Activated gamma-delta T cell (primary cell): ENCODE measurements around the gene RNU1-2.
"Not testable (repeated sequence)": the region's sequence is repeated elsewhere in the genome, so short reads cannot be mapped to it uniquely, and the experiment has no call there.

Source experiments
- DNase-seq: peaks from one replicate; lab custom pipeline; 2025; lab: John Stamatoyannopoulos, UW

Gene RNU1-2

DNA sequence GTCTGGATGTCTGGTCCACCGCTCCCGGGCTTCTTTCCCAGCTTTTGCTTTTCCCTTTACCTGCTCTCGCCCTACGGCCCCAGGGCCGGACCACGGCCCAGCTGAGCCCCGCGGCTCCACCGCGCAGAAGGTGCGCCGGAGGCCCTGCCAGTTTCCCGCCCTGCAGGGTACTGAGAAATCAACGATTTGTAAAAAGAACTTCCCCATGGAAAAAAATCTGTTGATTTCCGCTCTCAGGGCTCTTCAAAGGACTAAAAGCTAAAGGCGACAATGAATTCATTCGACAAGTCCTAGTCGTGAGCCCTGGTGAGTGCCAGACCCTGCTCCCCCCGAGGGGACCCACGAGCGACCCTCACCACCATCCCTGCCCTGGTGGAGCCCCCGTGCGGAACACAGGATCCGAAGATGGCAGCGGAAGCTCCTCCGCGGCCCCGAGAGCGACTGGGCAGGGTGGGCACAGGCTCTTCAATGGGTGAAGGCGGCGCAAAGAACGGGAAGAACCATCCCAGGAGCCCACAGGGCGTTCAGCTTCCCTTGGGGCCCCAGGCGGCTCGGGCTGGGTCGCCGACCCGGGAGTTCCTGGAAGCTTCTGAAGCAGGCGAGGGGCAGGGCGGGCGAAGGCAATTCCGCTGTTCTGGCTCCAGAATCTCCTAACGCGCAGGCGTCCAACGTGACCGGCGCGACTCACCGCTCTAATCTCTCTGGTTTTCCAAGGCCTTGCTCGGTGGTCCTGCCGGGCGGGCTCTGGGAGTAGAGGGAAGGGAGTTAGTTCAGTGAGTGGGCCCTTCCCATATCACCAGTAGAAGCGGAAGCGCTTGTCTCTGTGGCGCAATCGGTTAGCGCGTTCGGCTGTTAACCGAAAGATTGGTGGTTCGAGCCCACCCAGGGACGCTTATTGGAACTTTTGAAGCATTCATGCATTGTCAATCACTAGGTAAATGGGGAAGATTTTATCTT, 6.6 kb upstream of the RNU1-2 start:
- DNase-seq = peak; percentile 29

DNA sequence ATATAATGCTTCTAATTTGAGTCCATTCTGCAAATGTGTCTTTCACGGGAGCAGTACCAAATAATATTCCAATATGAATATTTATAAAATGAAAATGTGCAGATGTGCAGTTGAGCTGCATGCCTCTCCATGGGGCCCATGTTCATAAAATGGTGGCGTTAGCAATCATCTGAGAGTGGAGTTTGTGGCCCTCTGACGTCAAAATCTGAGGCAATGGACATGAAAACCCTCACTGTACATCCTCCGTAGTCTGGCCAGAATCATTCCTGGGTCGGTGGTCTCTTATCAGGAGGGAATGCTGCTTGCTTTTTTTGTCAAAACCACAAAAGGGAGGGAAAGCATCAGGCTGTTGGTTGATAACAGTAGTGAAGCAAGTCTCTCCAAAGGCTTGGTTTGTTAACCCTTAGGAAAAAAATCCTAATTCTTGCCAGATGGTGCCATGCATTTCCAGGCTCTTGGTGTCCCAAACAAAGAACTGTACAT, 5.2 kb upstream of the RNU1-2 start:
- not testable (repeated sequence) for DNase-seq

DNA sequence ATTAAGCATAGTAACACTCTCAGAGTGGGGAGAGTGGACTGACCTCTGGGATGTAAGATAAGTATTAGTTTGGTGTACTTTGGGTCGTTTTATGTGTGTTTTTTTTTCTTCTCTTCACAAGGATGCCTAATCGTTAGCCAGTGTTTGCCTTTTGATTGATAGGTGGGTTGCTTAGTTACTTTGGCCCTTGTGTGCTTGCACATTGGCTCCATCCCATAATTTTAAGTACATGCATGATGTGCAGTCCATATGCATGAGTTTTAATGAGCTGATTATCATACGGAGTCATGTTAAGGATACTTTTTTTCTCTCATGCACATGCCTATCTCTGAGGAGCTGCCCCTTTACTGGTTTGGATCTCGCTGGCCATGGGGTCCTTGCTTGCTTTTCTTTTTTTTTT, 4.7 kb upstream of the RNU1-2 start:
- not testable (repeated sequence) for DNase-seq

GRCh38 chr1:16892978-16893525, 2.7 kb upstream of the RNU1-2 start:
- DNase-seq = not testable (repeated sequence)

DNA sequence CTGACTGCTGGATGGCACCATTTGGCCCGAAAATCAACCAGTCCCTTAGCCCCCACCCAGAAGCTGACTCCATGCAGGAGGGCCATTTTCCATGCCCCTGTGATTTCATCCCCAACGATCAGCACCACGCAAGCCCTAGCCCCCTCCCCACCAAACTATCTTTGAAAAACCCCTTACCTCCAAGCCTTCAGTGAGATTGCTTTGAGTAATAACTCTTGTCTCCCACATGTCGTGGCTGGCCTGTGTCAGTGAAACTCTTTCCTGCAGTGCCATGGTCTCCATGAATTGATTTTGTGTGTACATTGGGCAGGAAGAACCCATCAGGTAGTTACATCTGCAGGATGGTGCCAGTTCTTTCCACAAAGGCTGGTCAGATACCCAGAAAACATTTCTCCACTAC, 2.0 kb upstream of the RNU1-2 start:
- not testable (repeated sequence) for DNase-seq

- not testable (repeated sequence) for DNase-seq
Observed at GRCh38 chr1:16894338-16894737, 1.4 kb upstream of the RNU1-2 start.

DNA sequence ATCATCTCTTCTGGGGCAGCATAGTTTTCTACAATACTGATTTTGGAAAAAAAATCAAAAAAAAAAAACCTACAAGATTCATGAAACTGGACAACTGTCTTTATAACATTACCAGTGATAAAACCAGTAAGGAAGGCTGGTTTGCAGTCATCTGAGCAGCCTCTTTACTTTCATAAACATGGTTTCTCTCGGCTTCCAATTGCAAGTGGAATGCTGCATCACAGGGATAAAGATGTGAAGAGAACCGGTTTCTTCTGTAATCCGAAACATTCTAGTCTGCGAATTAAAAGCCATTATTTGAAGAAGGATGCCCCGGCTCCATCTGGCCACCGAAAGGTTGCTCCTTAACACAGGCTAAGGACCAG, 565 bp upstream of the RNU1-2 start:
- DNase-seq = not testable (repeated sequence)

DNA sequence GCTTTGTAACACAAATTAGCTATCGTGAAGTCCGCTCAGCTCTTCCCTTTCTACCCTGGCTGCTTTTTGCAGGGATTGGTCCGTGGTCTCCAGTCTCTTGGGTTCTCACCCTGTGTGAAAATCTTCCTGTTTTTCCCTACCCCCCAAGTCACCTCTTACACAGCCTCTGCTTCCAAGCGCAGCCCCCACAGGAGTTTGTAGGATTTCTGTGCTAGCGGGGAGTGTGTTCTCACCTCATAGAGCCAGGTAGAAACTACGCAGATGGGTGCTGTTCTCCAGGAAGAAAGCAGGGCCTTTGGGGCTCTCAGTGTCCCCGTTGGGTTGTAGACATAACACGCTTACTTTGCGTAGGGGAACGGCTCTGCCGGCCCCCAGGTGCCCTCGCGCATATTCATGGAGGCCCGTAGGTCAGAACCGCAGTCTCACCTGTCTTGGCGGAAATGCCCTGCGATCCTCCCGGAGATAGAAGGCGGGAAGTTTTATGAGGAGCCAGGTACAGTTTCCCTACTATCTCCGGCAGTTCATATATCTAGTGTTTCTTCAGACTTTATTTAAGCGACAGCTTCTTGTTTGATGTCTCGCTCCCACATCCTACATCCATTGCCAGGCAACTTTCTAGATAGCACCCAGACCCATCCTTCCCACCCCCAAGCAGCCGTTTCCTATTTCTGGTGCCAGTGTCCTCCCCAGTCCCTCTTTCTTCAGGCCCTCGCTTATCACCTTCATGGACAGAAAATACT, 706 bp downstream of the RNU1-2 start:
- DNase-seq = not testable (repeated sequence)

DNA sequence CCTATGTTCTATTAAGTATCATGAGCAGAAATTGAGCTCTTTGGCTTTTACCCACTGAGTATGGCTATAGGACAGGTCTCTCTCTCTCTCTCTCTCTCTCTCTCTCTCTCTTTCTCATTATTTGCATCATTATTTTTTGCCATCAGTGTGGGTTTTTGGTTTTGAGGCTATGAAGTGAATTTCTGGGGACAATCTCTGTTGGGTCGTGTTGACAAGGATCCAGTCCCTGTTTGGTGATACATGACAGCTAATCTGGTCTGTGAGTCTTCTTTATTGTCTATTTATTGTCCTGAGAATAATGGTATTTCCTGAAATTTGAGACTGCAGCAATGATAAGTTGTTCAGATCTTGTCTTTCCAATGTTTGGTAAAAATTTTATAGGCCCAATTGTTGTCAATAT, 1.9 kb downstream of the RNU1-2 start:
- DNase-seq = not testable (repeated sequence)

DNA sequence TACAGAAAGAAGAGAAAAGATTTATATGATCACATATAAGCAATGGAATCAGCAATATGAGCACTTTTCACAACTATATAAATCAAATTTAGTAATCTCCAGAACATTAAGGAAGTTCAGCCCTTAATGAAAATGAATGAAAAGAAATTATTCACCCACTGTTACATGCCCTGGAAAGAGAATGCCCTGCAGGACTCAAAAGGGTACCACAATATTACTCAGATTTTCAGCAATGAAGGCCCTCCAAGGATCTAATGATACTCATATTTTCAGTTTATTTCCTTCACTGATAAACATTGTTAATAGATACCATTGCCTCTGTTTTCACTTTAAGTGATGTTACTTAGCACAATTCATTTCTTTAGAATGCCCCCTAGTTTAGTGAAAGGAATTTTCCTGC, 2.5 kb downstream of the RNU1-2 start:
- DNase-seq = not testable (repeated sequence)

- DNase-seq = not testable (repeated sequence)
Observed at GRCh38 chr1:16899020-16899419, 3.2 kb downstream of the RNU1-2 start.

- DNase-seq = no peak
Observed at GRCh38 chr1:16900751-16901150, 5.0 kb downstream of the RNU1-2 start.

DNA sequence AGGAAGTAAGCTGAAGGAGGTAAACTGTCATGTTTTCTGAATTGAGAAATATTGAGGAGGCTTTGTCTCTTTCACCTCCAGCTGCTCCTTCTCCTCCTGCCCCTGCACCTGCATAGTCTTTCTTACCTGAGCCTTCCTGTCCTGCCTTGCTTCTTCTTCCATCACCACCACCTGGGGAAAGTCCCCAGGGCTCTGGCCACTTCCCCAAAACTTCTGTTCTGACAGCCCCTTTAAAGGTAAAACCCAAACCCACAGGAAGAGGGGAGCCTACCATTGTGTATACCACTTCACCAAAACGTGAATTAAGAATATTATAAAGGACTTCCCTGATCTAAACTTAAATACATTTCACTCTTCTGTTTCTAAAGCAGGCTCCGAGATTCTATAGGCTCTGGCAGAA, 5.6 kb downstream of the RNU1-2 start:
- not testable (repeated sequence) for DNase-seq

DNA sequence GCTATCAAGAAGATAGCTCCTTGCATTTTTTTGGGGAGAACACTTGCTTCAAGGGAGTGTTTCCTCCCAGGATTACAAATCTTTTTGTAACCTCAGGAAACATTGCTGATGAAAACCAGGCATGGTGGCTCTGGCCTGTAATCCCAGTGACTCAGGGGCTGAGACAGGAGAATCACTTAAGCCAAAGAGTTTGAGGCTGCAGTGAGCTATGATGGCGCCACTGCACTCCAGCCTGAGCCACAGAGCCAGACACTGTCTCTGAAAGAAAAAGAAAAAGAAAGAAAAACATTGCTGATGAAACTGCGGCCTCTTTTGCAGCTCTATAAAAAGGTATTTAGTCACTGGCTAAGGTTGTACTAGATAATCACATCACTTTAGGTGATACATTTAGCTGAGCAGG, 7.3 kb downstream of the RNU1-2 start:
- no peak for DNase-seq

GRCh38 chr1:16903458-16903796, 7.6 kb downstream of the RNU1-2 start:
- DNase-seq = no peak

- DNase-seq = peak; percentile 99
Observed at GRCh38 chr1:16904560-16905109, 8.9 kb downstream of the RNU1-2 start.

DNA sequence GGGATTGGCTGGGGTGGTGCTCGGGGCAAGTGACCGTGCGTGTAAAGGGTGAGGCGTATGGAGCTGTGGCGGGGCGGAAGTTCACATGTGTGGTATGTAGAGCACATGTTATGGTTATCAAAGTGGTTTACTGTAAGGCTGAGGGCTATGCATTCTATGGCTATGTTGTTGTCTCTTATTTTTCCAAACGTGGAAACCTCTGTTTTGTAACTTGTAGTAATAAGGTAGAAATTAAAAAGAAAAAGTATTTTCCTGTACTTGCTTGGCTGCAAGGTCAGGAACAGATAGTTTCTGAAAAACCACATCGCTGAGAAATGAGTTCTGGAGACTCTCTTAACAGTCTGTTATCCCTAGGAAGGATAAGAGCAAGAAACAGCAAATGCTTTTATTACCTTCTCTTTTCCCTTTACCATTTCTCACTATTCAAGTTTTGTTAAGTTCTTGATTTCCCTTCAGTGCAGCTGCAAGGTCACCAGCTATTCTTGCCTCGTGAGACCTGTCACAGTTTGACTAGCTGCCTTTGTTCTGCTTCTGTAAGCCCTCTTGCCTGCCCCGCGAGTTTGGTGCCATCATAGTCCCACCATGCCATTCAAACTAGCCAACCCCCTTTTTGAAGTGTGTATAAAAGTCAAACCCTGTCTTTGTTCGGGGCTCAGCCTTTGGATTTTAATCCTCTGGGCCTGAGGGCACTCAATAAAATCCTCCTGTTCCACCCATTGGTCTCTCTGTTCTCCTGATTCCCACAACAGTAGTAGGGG, 9.5 kb downstream of the RNU1-2 start:
- no peak for DNase-seq

- no peak for DNase-seq
Observed at GRCh38 chr1:16905868-16906702, 10.3 kb downstream of the RNU1-2 start.

DNA sequence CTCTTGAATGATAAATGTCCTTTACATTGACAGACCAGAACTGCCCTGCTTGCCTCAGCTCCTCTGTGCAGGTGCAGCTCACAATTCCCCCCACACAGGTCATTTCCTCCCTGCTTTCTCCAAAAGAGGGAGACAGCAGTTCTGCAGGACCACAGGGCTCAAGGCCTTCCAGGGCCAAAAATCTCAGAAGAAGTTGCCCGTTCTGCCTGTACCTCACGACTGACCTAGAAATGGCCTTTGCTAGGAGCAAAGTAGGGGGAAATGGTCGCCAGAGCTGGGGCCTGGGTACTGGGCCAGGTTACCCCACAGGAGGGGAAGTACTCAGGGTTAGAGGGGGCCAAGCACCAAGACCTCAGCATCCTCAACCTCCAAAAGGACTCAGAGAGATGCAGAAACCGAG, 11.1 kb downstream of the RNU1-2 start:
- no peak for DNase-seq

- DNase-seq = no peak
Observed at GRCh38 chr1:16907870-16908758, 12.3 kb downstream of the RNU1-2 start.
